HG03457 (cell line): ENCODE measurements around the gene CDK19.

Source experiments
- ATAC-seq: cut with Tn5 transposase; IDR thresholded peaks from one replicate; pipeline ENCODE4 v1.9.1; 2021; ENCODE audit warnings: moderate number of reproducible peaks; ENCODE audit not compliant: unreplicated experiment

Gene CDK19

DNA sequence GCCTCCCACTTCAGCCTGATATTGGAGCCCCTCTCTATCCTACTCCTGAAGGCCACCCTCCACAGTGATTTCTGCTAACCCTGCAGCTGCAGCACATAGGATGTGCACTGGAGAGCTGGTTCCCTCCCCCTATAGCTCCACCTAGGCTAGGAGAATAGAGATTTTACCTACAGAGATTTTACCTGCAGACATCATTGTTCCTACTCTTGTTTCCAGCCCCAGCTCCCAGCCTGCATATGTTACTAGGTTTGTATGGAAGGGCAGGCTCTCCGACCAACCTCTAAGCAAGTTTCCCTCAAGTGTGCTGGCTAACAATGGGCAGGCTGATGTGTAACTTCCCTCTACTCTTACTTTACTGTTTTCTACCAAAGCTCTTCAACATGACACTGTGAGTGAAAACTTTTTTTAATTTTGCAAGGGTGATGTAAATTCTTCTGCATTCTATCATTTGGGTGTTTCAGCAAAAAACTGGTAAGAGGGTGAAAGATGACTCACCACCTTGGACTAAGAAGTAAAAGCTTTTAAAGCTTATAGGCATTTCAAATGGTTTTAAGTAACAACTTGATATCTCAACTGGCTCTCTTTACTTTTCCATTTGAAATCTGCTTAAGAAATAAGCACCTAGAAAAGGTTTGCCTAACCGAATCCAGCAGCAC, 106.8 kb downstream of the CDK19 start:
- ATAC-seq = no peak

DNA sequence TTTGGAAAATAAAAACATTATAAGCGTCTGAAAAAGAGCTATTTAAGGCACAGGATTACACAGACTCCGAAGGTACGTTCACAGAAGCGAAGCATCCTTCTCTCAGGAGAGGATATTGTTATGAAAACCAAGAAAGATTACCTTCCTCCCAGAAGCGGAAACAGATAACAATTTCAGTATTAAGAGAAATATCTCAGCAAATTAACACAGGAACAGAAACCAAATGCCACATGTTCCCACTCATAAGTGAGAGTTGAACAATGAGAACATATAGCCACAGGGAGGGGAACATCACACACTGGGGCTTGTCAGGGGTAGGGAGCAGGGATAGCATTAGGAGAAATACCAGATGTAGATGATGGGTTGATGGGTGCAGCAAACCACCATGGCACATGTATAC, 109.7 kb downstream of the CDK19 start:
- ATAC-seq = no peak

GRCh38 chr6:110703906-110704594, 111.2 kb downstream of the CDK19 start:
- no peak for ATAC-seq

- no peak for ATAC-seq
These were observed 112.0 kb downstream of the CDK19 start for GRCh38 chr6:110703010-110703905.

- ATAC-seq = no peak
These were observed 115.5 kb downstream of the CDK19 start for GRCh38 chr6:110699780-110700179.

GRCh38 chr6:110693994-110694393, 121.3 kb downstream of the CDK19 start:
- no peak for ATAC-seq

- no peak for ATAC-seq
These were observed 122.0 kb downstream of the CDK19 start for GRCh38 chr6:110693296-110693695.

DNA sequence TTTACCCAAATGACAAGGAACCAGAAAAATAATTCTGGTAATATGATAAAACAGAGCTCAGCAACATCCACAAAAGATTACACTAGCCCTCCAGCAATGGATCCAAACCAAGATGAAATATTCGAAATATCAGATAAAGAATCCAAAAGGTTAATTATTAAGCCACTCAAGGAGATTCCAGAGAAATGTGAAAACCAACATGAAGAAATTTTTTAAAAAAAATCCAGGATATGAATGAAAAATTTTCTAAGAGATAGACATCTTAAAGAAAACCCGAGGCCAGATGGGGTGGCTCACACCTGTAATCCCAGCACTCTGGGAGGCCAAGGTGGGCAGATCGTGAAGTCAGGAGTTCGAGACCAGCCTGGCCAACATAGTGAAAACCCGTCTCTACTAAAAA, 124.4 kb downstream of the CDK19 start:
- no peak for ATAC-seq

DNA sequence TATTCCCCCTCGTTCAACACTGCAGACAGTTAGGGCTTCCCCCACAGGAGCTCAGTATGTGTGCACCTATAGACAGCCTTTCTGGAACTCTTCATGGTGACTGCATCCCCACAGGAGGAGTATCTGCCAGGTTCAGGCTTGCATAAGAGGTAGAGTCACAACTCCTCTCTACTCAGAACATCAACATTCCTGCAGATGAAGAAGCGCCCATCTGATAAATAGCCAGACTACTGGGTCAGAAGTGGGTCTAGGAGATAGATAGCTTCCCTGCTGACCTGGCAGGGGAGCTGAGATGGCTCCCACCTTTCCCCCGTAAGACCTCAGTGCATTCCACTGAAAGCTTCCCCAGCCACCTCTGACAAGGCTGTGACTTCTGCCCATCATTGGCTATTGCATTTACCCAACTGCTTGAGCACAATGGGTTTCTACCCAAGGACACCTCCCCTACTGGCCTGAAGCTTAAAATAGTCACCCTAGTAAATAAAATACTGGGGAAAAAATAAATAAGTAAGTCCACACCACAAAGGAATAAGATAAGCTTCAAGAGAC, 125.1 kb downstream of the CDK19 start:
- no peak for ATAC-seq

GRCh38 chr6:110689275-110689935, 125.9 kb downstream of the CDK19 start:
- no peak for ATAC-seq

- no peak for ATAC-seq
These were observed 126.5 kb downstream of the CDK19 start for GRCh38 chr6:110688661-110689268.

- no peak for ATAC-seq
These were observed 127.9 kb downstream of the CDK19 start for GRCh38 chr6:110687326-110687725.

- ATAC-seq = no peak
These were observed 132.0 kb downstream of the CDK19 start for GRCh38 chr6:110683241-110683640.

- ATAC-seq = peak; percentile 81
These were observed 132.8 kb downstream of the CDK19 start for GRCh38 chr6:110682460-110682853.

- no peak for ATAC-seq
These were observed 133.5 kb downstream of the CDK19 start for GRCh38 chr6:110681543-110682459.

DNA sequence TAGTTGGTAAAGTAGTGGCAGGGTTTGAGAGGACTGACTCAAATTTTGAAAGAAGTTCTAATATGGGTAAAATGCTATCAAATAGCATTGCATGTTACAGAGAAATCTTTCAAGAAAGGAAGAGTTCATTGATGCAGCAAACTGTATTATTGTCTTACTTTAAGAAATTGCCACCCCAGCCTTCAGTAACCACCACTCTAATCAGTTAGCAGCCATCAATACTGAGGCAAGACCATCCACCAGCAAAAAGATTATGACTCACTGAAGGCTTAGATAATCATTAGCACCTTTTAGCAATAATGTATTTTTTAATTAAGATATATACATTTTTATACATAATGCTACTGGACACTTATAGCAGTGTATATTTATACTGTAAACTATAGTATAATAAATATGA, 138.9 kb downstream of the CDK19 start:
- no peak for ATAC-seq

- no peak for ATAC-seq
These were observed 141.2 kb downstream of the CDK19 start for GRCh38 chr6:110674096-110674495.

GRCh38 chr6:110672122-110672521, 143.1 kb downstream of the CDK19 start:
- no peak for ATAC-seq

GRCh38 chr6:110671447-110671846, 143.8 kb downstream of the CDK19 start:
- ATAC-seq = no peak
